C4-2B (cell line): Measurements from ENCODE around the gene SEMA3B.
"Not testable (repeated sequence)": the region's sequence is repeated elsewhere in the genome, so short reads cannot be mapped to it uniquely, and the experiment has no call there.

ENCODE experiments used
- ZFX ChIP-seq: fragments of 450-650 bp; IDR thresholded peaks from 2 replicates; pipeline ENCODE4 v1.6.1; 2017
- TF ChIP-seq, protein P1 (sequence below): fragments of 450-650 bp; conservative IDR thresholded peaks from 2 replicates; pipeline ENCODE4 v1.5.1; 2017; ENCODE audit warnings: mild to moderate bottlenecking

DNA sequence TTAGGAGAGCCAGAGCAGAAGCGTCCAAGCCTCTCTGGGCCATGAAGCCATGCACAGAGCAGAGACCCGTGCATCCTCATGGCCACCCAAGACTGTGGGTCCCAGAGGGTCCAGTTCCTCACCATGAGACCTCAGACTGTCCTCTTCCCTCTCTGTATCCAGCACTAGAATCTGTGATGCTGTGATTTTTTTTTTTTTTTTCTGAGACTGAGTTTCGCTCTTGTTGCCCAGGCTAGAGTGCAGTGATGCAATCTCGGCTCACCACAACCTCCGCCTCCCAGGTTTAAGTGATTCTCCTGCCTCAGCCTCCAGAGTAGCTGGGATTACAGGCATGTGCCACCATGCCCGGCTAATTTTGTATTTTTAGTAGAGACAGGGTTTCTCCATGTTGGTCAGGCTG, 24.1 kb upstream of the SEMA3B start:
- TF ChIP-seq, protein P1, sequence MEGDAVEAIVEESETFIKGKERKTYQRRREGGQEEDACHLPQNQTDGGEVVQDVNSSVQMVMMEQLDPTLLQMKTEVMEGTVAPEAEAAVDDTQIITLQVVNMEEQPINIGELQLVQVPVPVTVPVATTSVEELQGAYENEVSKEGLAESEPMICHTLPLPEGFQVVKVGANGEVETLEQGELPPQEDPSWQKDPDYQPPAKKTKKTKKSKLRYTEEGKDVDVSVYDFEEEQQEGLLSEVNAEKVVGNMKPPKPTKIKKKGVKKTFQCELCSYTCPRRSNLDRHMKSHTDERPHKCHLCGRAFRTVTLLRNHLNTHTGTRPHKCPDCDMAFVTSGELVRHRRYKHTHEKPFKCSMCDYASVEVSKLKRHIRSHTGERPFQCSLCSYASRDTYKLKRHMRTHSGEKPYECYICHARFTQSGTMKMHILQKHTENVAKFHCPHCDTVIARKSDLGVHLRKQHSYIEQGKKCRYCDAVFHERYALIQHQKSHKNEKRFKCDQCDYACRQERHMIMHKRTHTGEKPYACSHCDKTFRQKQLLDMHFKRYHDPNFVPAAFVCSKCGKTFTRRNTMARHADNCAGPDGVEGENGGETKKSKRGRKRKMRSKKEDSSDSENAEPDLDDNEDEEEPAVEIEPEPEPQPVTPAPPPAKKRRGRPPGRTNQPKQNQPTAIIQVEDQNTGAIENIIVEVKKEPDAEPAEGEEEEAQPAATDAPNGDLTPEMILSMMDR = not testable (repeated sequence)
- TF ChIP-seq ZFX = not testable (repeated sequence)
